Heart left ventricle (tissue), 11 donors: ENCODE data around the gene TRIM31. TPM values are rescaled to one million over a fixed set of nuclear protein-coding genes. Genes with fewer than 3 reads are reported as not detected.

Experiments used
- polyA plus RNA-seq, 2 donors: library from polyadenylated mRNA; stranded (reverse); fragments of 200-250 nt; gene quantifications; one replicate each; pipeline ENCODE4 v1.2.3, GENCODE V29; 2013
- total RNA-seq, 9 donors: library from RNA; depleted of rRNA in 2 of 9; stranded (reverse); fragments of >200 nt in 2 of 9; fragmentation: NEBNext Ultra II Directional in 3 of 9; extraction: Animal tissue kit (Norgen Biotek cat#: 25700) in 3 of 9; gene quantifications; one replicate each; pipeline versions ENCODE4 v1.1.0 to v1.2.4, GENCODE V29; 2016 to 2023
- donor health status: ischemic (EF 13 %, LVEDD 7.1; RV severe dilation, severe dysfunction).
- donor health status: healthy with polysubstance abuse.
- donor health status: DM: no; HTN: yes; CAD: no.
- donor health status: DM: no; HTN: no; CAD: no.
- donor health status: ischemic (EF 25% LVEDD 5.7; RV mildly dilated, moderate dysfunction).
- donor health status: healthy.
- donor health status: DM: yes; HTN: yes; CAD: no.
- donor health status: PGD.
- donor health status: nonischemic (EF 23%, LVEDD 6.1; RV moderate dilation, normal function).

TRIM31 gene
- total and polyA plus RNA-seq, 11 donors = not detected

Other genes with a start within 250 kb of the TRIM31 start
- 1,000 to 10,000 TPM in 1 of 9 donors, 100 to 1,000 TPM in 8; 263 to 1,427 (median 361) TPM for gene HLA-A, start 170.6 kb downstream of the TRIM31 start, total RNA-seq
- gene HLA-A, start 170.6 kb downstream of the TRIM31 start, polyA plus RNA-seq = 1,000 to 10,000 TPM in 1 of 2 donors, 100 to 1,000 TPM in 1; 299 to 1,581 TPM
- 10 to 100 TPM; 11.7 to 19.8 (median 14.7) TPM for gene POLR1H, start 51.8 kb downstream of the TRIM31 start, total RNA-seq
- 10 to 100 TPM; 20.9 to 46.1 TPM for gene POLR1H, start 51.8 kb downstream of the TRIM31 start, polyA plus RNA-seq
- 10 to 100 TPM; 41.6 to 64.7 (median 44.9) TPM for gene PPP1R11, start 45.9 kb downstream of the TRIM31 start, total RNA-seq
- 10 to 100 TPM; 38.7 to 90.3 TPM for gene PPP1R11, start 45.9 kb downstream of the TRIM31 start, polyA plus RNA-seq
- gene RNF39, start 37.3 kb downstream of the TRIM31 start, total RNA-seq = under 1 TPM in 1 of 9 donors, not detected in 8; 0.68 TPM
- gene RNF39, start 37.3 kb downstream of the TRIM31 start, polyA plus RNA-seq = not detected
- gene TRIM40, start 23.1 kb upstream of the TRIM31 start, total RNA-seq = not detected
- not detected for gene TRIM40, start 23.1 kb upstream of the TRIM31 start, polyA plus RNA-seq
- gene TRIM10, start 48.1 kb upstream of the TRIM31 start, total RNA-seq = not detected
- not detected for gene TRIM10, start 48.1 kb upstream of the TRIM31 start, polyA plus RNA-seq
- gene TRIM15, start 50.5 kb upstream of the TRIM31 start, total RNA-seq = not detected
- gene TRIM15, start 50.5 kb upstream of the TRIM31 start, polyA plus RNA-seq = not detected
- gene TRIM26, start 100.3 kb upstream of the TRIM31 start, total RNA-seq = 10 to 100 TPM; 19.1 to 37.4 (median 24.5) TPM
- 10 to 100 TPM; 15.1 to 31.8 TPM for gene TRIM26, start 100.3 kb upstream of the TRIM31 start, polyA plus RNA-seq
- gene TRIM39, start 213.8 kb upstream of the TRIM31 start, total RNA-seq = 10 to 100 TPM in 2 of 9 donors, 1 to 10 TPM in 7; 6.4 to 12.1 (median 8.4) TPM
- gene TRIM39, start 213.8 kb upstream of the TRIM31 start, polyA plus RNA-seq = 1 to 10 TPM; 5.1 to 9.6 TPM
- 10 to 100 TPM; 17.3 to 64.4 (median 24.7) TPM for gene RPP21, start 232.1 kb upstream of the TRIM31 start, total RNA-seq
- 10 to 100 TPM; 84.1 to 88.9 TPM for gene RPP21, start 232.1 kb upstream of the TRIM31 start, polyA plus RNA-seq